ENCODE data around the gene FOXP4.

Gene FOXP4

DNA sequence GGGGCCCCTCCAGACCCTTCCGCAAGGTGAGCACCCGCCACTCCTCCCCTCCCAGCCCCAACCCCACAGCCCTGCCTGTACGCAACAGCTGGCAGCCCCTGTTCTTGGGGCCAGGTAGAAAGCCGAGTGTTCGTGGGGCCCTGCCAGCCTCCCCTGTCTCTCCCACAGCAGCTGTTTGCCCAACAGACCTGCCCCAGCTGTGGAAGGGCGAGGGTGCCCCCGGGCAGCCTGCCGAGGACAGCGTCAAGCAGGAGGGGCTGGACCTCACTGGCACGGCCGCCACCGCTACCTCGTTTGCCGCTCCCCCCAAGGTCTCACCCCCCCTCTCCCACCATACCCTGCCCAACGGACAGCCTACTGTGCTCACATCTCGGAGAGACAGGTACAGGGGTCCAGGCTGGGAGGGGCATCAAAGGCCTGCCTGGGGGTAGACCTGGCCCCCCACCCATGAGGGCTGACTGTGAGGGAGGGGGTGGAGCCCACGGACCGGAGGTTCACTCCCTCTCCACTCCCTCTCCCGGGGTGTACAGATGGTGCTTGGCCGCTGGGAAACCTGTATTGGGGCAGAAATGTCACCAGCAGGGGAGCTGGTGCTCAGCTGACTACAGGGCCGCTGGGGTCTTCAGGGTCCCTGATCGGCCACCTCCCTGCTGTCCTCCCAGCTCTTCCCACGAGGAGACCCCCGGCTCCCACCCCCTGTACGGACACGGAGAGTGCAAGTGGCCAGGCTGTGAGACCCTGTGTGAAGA is 41.1 kb downstream of the FOXP4 start:
- TF ChIP-seq, protein P1, sequence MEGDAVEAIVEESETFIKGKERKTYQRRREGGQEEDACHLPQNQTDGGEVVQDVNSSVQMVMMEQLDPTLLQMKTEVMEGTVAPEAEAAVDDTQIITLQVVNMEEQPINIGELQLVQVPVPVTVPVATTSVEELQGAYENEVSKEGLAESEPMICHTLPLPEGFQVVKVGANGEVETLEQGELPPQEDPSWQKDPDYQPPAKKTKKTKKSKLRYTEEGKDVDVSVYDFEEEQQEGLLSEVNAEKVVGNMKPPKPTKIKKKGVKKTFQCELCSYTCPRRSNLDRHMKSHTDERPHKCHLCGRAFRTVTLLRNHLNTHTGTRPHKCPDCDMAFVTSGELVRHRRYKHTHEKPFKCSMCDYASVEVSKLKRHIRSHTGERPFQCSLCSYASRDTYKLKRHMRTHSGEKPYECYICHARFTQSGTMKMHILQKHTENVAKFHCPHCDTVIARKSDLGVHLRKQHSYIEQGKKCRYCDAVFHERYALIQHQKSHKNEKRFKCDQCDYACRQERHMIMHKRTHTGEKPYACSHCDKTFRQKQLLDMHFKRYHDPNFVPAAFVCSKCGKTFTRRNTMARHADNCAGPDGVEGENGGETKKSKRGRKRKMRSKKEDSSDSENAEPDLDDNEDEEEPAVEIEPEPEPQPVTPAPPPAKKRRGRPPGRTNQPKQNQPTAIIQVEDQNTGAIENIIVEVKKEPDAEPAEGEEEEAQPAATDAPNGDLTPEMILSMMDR (IDR thresholded peaks at IDR 0.05; ENCODE audit: borderline replicate concordance, control extremely low read depth, extremely low read depth, insufficient read depth, missing control alignments), result no peak
- DNase-seq (ENCODE audit: low spot score), result no peak
- in situ Hi-C loops (cut with MboI; ENCODE audit: low sequenced_read_pairs, unreplicated experiment), result no loop called here

DNA sequence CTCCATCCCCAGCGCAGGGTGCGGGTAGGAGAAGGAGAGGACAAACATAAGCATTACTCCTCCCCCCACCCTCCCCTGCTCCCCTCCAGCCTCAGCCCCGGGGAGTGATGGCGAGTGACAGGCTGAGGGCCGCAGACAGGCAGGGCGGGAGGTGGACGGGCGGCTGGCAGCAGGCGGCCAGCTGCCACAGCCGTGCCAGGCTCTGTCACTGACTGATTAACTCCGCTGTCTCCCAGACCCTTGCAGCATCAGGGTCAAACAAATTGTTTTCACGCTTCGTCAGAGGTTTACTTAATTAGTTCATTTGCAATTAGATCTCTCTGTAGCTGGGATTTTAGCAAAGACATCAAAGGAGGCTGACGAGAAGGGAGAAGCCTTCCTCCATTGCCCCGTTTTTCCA is 41.9 kb downstream of the FOXP4 start:
- DNase-seq (ENCODE audit: low spot score), result no peak
- in situ Hi-C loops (cut with MboI; ENCODE audit: low sequenced_read_pairs, unreplicated experiment), result no loop called here
- TF ChIP-seq, protein P1 (IDR thresholded peaks at IDR 0.05; ENCODE audit: borderline replicate concordance, control extremely low read depth, extremely low read depth, insufficient read depth, missing control alignments), result no peak

DNA sequence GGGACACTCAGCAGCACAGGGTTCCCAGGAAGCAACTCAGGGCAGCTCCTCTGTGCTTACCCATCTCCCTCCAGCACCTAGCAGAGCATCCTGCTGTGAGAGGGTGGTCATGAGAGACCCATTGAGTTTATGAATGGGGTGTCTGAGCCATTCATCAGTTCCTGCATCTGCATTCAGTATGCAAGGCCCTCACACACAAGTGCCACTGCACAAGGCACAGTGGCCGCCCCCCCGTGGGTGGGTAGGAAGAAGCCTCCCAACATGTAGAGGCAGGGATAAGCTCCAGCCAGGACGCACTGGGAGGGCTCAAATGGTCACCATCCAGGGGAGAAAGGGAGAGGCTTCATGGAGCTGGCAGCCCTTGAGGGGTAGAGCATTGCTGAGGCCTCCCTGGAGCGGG is 43.0 kb downstream of the FOXP4 start:
- in situ Hi-C loops (cut with MboI; ENCODE audit: low sequenced_read_pairs, unreplicated experiment), result no loop called here
- no peak for DNase-seq (ENCODE audit: low spot score)
- TF ChIP-seq, protein P1 (IDR thresholded peaks at IDR 0.05; ENCODE audit: borderline replicate concordance, control extremely low read depth, extremely low read depth, insufficient read depth, missing control alignments), result no peak

DNA sequence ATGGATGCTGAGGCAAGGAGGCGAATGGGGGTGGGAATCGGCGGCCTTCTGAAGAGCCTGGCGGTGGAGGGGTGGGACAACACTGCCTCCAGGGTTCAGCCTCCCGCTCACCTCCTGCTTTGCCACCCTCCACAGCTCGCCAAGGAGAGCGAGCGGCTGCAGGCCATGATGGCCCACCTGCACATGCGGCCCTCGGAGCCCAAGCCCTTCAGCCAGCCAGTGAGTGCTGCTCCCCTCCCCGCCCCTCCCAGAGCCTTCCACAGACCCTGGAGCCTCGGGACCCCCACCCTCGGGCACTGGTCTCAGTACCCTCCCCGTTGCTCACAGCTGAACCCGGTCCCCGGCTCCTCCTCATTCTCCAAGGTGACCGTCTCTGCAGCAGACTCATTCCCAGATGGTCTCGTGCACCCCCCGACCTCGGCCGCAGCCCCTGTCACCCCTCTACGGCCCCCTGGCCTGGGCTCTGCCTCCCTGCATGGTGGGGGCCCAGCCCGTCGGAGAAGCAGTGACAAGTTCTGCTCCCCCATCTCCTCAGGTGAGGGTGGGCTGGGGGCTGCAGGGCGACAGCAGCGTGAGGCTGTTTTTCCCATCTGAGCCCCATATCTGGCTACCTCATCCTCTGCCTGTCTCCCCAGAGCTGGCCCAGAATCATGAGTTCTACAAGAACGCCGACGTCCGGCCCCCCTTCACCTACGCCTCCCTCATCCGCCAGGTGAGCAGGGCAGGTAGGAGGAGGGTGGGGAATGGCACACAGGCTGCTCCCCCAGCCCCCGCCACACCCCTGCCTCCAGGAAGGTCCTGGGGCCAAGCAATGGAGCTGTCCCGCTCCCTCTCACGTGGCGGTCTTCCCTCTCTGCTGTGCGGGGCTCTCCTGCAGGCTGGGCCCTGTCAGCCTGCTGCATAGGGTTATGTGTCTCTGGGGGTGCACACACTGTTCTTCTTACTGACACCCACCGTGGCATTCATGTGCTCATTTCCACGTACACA is 43.7 kb downstream of the FOXP4 start:
- no peak for DNase-seq (ENCODE audit: low spot score)
- in situ Hi-C loops (cut with MboI; ENCODE audit: low sequenced_read_pairs, unreplicated experiment), result loop anchor here (5.0 kb wide), 1 partner anchor 128 kb away; no protein-coding TSS in a partner anchor
- TF ChIP-seq, protein P1 (IDR thresholded peaks at IDR 0.05; ENCODE audit: borderline replicate concordance, control extremely low read depth, extremely low read depth, insufficient read depth, missing control alignments), result no peak

DNA sequence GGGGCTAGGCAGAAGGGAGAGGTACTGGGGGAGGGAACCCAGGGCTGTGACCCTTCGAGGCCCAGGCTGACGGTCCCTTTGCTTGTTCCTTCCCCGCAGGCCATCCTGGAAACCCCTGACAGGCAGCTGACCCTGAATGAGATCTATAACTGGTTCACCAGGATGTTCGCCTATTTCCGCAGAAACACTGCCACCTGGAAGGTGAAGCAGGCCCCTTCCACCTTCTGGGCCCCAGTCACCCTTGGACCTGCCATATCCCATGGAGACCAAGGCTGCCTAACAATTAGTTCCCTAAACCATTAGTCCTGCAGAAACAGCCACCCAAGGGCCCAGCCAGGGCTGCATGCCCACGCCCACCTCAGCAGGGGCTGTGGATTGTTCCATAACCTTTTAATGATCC is 44.9 kb downstream of the FOXP4 start:
- in situ Hi-C loops (cut with MboI; ENCODE audit: low sequenced_read_pairs, unreplicated experiment), result loop anchor here (5.0 kb wide), 1 partner anchor 129 kb away; no protein-coding TSS in a partner anchor
- TF ChIP-seq, protein P1 (IDR thresholded peaks at IDR 0.05; ENCODE audit: borderline replicate concordance, control extremely low read depth, extremely low read depth, insufficient read depth, missing control alignments), result no peak
- DNase-seq (ENCODE audit: low spot score), result no peak

DNA sequence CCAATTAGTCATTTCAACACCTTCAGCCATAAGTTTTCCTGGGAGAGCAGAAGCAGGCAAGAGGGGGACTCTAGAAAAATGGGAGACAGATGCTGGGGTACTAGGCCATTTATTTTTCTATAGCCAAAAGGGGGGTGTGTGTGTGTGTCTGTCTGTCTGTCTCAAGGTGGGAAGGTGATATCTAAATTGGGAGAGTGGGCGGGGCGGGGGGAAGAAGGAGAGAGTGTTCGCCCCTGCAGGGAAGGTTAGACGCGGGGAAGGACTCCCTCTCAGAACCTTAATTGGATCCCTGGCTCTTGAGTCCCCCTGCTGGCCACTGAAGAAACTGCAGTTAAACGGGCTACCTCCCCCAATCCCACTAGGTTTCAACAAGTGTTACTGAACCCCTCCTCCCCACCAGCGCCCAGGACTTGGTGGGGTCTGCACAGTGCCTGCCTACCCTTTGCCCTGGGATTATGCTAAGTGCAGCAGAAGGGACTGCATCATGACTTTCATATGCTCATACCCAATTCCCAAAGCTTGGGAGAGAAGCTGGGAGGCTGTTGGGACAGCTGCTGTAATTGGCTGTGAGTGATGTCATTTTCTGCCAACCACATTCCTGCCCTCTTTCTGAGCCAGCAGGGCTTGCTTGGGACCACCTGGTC is 45.8 kb downstream of the FOXP4 start:
- TF ChIP-seq, protein P1 (IDR thresholded peaks at IDR 0.05; ENCODE audit: borderline replicate concordance, control extremely low read depth, extremely low read depth, insufficient read depth, missing control alignments), result peak; percentile 80
- in situ Hi-C loops (cut with MboI; ENCODE audit: low sequenced_read_pairs, unreplicated experiment), result loop anchor here (5.0 kb wide), 1 partner anchor 130 kb away; no protein-coding TSS in a partner anchor
- peak; percentile 91 for DNase-seq (ENCODE audit: low spot score)
